Activated B cell treated with CpG ODN at 0.5 μM for 24 hours (primary cell): ENCODE measurements around the gene NRG3. TPM values are rescaled to one million over a fixed set of nuclear protein-coding genes. Genes with fewer than 3 reads are reported as not detected.

Source experiments
- ATAC-seq: fragments of 200-7000 bp; cut with Tn5 transposase; one replicate; pipeline ENCODE4 v1.10.0; 2021; ENCODE audit warnings: low read depth, mild to moderate bottlenecking, moderate library complexity
- CTCF ChIA-PET: fragments of 350-600 bp; sonication (Branson Sonifier 250); formaldehyde crosslinking; loops from one replicate; lab custom pipeline; 2021; ENCODE audit warnings: antibody characterized with exemption; lab: Charles Lee
- POLR2A ChIA-PET: fragments of 350-600 bp; sonication (Branson Sonifier 250); formaldehyde crosslinking; loops from one replicate; lab custom pipeline; 2021; ENCODE audit warnings: antibody characterized with exemption; lab: Charles Lee
- DNase-seq: peaks from one replicate; pipeline ENCODE4 v3.0.0; 2022
- H3K27ac Mint-ChIP-seq: one replicate; pipeline ENCODE4 v1.8.0; 2020; ENCODE audit warnings: mixed read lengths
- H3K27me3 Mint-ChIP-seq: one replicate; pipeline ENCODE4 v1.8.0; 2021; ENCODE audit warnings: mixed read lengths
- H3K36me3 Mint-ChIP-seq: one replicate; pipeline ENCODE4 v1.8.0; 2021; ENCODE audit warnings: low read depth, mixed read lengths
- H3K4me1 Mint-ChIP-seq: one replicate; pipeline ENCODE4 v1.8.0; 2021; ENCODE audit warnings: mixed read lengths
- H3K4me3 Mint-ChIP-seq: one replicate; pipeline ENCODE4 v1.8.0; 2020; ENCODE audit warnings: mild to moderate bottlenecking, mixed read lengths
- H3K9me3 Mint-ChIP-seq: one replicate; pipeline ENCODE4 v1.8.0; 2020; ENCODE audit warnings: mixed read lengths
- CTCF ChIP-seq: fragments of 200-600 bp; IDR thresholded peaks from one replicate; pipeline ENCODE4 v1.8.0; 2022; ENCODE audit warnings: antibody characterized with exemption, mild to moderate bottlenecking
- intact Hi-C: fragments of 100-400 bp; cut with micrococcal nuclease; formaldehyde crosslinking; loops from one replicate; pipeline ENCODE4 v1.15.1; 2024
- total RNA-seq: library from RNA; stranded (reverse); gene quantifications from 2 replicates; pipeline ENCODE4 v1.2.3, GENCODE V29; 2022

NRG3 gene
- total RNA-seq, 1 donor from 2014 or later = not detected

- no peaks in the 10 kb centered on the region for H3K4me1 Mint-ChIP-seq
- no peak for DNase-seq
- TF ChIP-seq CTCF = no peak
- no peak for ATAC-seq
- intact Hi-C loops = no loop called here
- peaks cover 2% of the 10 kb centered on the region for H3K9me3 Mint-ChIP-seq
- H3K27me3 Mint-ChIP-seq = no peaks in the 10 kb centered on the region
- no peak overlapping the region for H3K27ac Mint-ChIP-seq
- H3K4me3 Mint-ChIP-seq = no peak overlapping the region
- ChIA-PET POLR2A (no interaction called here), CTCF (no interaction called here)
- H3K36me3 Mint-ChIP-seq = no peaks in the 10 kb centered on the region
Measured at GRCh38 chr10:82390866-82391658, 516.1 kb downstream of the NRG3 start.

GRCh38 chr10:82391971-82392370, 517.0 kb downstream of the NRG3 start:
- intact Hi-C loops = no loop called here
- Mint-ChIP-seq H3K9me3 (peaks cover 2% of the 10 kb centered on the region), H3K27me3 (no peaks in the 10 kb centered on the region), H3K4me1 (no peaks in the 10 kb centered on the region), H3K36me3 (no peaks in the 10 kb centered on the region), H3K27ac (no peak overlapping the region), H3K4me3 (no peak overlapping the region)
- ATAC-seq = no peak
- no peak for DNase-seq
- ChIA-PET CTCF (no interaction called here), POLR2A (no interaction called here)
- no peak for TF ChIP-seq CTCF

GRCh38 chr10:82392533-82392932, 517.5 kb downstream of the NRG3 start:
- intact Hi-C loops = no loop called here
- Mint-ChIP-seq H3K4me1 (no peaks in the 10 kb centered on the region), H3K4me3 (no peak overlapping the region), H3K9me3 (peaks cover 2% of the 10 kb centered on the region), H3K36me3 (no peaks in the 10 kb centered on the region), H3K27ac (no peak overlapping the region), H3K27me3 (no peaks in the 10 kb centered on the region)
- CTCF ChIA-PET = no interaction called here
- POLR2A ChIA-PET = no interaction called here
- TF ChIP-seq CTCF = no peak
- ATAC-seq = no peak
- DNase-seq = no peak

- no peak for TF ChIP-seq CTCF
- CTCF ChIA-PET = no interaction called here
Measured at GRCh38 chr10:82394122-82394521, 519.1 kb downstream of the NRG3 start.

GRCh38 chr10:82394987-82395386, 520.0 kb downstream of the NRG3 start:
- Mint-ChIP-seq H3K4me3 (no peak overlapping the region), H3K27ac (no peak overlapping the region), H3K27me3 (no peaks in the 10 kb centered on the region), H3K9me3 (peaks cover under 1% of the 10 kb centered on the region), H3K4me1 (no peaks in the 10 kb centered on the region), H3K36me3 (no peaks in the 10 kb centered on the region)
- no peak for DNase-seq
- CTCF ChIA-PET = no interaction called here
- TF ChIP-seq CTCF = no peak
- ATAC-seq = no peak
- POLR2A ChIA-PET = no interaction called here
- intact Hi-C loops = no loop called here

More at GRCh38 chr10:82394122-82394521, 519.1 kb downstream of the NRG3 start:
- Mint-ChIP-seq H3K4me3 (no peak overlapping the region), H3K4me1 (no peaks in the 10 kb centered on the region), H3K27ac (no peak overlapping the region), H3K36me3 (no peaks in the 10 kb centered on the region), H3K9me3 (peaks cover 2% of the 10 kb centered on the region), H3K27me3 (no peaks in the 10 kb centered on the region)
- ATAC-seq = no peak
- no peak for DNase-seq
- POLR2A ChIA-PET = no interaction called here
- intact Hi-C loops = no loop called here
